ENCODE measurements around the gene CDIP1.
"Not testable (repeated sequence)": the region's sequence is repeated elsewhere in the genome, so short reads cannot be mapped to it uniquely, and the experiment has no call there.

The CDIP1 gene

GRCh38 chr16:4574919-4575705, 36.5 kb upstream of the CDIP1 start:
- no peak overlapping the region for H3K4me3 ChIP-seq (replicated peaks in 1 of 2; ENCODE audit: low read depth in 2 of 2, low read length in 2 of 2)

GRCh38 chr16:4573926-4574325, 35.4 kb upstream of the CDIP1 start:
- DNase-seq (ENCODE audit: low read depth in 2 of 2); H3K4me3 ChIP-seq (replicated peaks in 1 of 2; ENCODE audit: low read depth in 2 of 2, low read length in 2 of 2): not testable (repeated sequence)

More at GRCh38 chr16:4574919-4575705, 36.5 kb upstream of the CDIP1 start:
- TF ChIP-seq CTCF (IDR thresholded peaks at IDR 0.05; ENCODE audit: low read depth, low read length), result no peak
- no peak for DNase-seq (ENCODE audit: low read depth in 2 of 2)

GRCh38 chr16:4572715-4573114, 34.1 kb upstream of the CDIP1 start:
- peak; percentile 21 to 24 for DNase-seq (ENCODE audit: low read depth in 2 of 2)
- no peak for TF ChIP-seq CTCF (IDR thresholded peaks at IDR 0.05; ENCODE audit: low read depth, low read length)
- no peak overlapping the region for H3K4me3 ChIP-seq (replicated peaks in 1 of 2; ENCODE audit: low read depth in 2 of 2, low read length in 2 of 2)

- no peak overlapping the region for H3K4me3 ChIP-seq (replicated peaks in 1 of 2; ENCODE audit: low read depth in 2 of 2, low read length in 2 of 2)
- DNase-seq (ENCODE audit: low read depth in 2 of 2), result no peak
- no peak for TF ChIP-seq CTCF (IDR thresholded peaks at IDR 0.05; ENCODE audit: low read depth, low read length)
Observed at GRCh38 chr16:4570688-4571321, 32.2 kb upstream of the CDIP1 start.

GRCh38 chr16:4570086-4570485, 31.5 kb upstream of the CDIP1 start:
- no peak for TF ChIP-seq CTCF (IDR thresholded peaks at IDR 0.05; ENCODE audit: low read depth, low read length)

GRCh38 chr16:4566144-4566543, 27.6 kb upstream of the CDIP1 start:
- no peak overlapping the region for H3K4me3 ChIP-seq (replicated peaks in 1 of 2; ENCODE audit: low read depth in 2 of 2, low read length in 2 of 2)
- no peak for DNase-seq (ENCODE audit: low read depth in 2 of 2)
- no peak for TF ChIP-seq CTCF (IDR thresholded peaks at IDR 0.05; ENCODE audit: low read depth, low read length)

More at GRCh38 chr16:4570086-4570485, 31.5 kb upstream of the CDIP1 start:
- no peak overlapping the region for H3K4me3 ChIP-seq (replicated peaks in 1 of 2; ENCODE audit: low read depth in 2 of 2, low read length in 2 of 2)
- no peak for DNase-seq (ENCODE audit: low read depth in 2 of 2)

- no peak overlapping the region for H3K4me3 ChIP-seq (replicated peaks in 1 of 2; ENCODE audit: low read depth in 2 of 2, low read length in 2 of 2)
- no peak for TF ChIP-seq CTCF (IDR thresholded peaks at IDR 0.05; ENCODE audit: low read depth, low read length)
- no peak for DNase-seq (ENCODE audit: low read depth in 2 of 2)
Observed at GRCh38 chr16:4564661-4565267, 26.2 kb upstream of the CDIP1 start.
